ENCODE data around the gene FBXL17.

FBXL17 gene

DNA sequence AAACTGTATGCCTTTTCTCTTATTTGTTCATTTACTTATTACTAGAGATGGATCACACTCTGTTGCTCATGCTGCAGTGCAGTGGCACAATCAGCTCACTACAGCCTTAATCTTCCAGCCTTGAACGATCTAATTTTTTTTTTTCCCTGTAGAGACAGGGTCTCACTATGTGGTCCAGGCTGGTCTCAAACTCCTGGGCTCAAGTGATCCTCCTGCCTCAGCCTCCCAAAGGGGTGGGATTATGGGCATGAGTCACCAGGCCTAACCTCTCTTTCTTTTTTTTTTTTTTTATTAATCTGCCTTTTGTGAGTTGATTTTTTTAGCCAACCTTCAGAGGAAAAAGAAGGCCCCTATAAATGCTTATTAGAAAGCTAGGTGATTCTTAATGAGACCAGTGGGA, 303.0 kb downstream of the FBXL17 start:
- H3K9me2 ChIP-seq (replicated peaks; ENCODE audit: insufficient read depth, low read length), result no peaks in the 10 kb centered on the region
- no peak for TF ChIP-seq EZH2phosphoT487 (conservative IDR thresholded peaks at IDR 0.05; ENCODE audit: low read length)
- TF ChIP-seq, protein P1, sequence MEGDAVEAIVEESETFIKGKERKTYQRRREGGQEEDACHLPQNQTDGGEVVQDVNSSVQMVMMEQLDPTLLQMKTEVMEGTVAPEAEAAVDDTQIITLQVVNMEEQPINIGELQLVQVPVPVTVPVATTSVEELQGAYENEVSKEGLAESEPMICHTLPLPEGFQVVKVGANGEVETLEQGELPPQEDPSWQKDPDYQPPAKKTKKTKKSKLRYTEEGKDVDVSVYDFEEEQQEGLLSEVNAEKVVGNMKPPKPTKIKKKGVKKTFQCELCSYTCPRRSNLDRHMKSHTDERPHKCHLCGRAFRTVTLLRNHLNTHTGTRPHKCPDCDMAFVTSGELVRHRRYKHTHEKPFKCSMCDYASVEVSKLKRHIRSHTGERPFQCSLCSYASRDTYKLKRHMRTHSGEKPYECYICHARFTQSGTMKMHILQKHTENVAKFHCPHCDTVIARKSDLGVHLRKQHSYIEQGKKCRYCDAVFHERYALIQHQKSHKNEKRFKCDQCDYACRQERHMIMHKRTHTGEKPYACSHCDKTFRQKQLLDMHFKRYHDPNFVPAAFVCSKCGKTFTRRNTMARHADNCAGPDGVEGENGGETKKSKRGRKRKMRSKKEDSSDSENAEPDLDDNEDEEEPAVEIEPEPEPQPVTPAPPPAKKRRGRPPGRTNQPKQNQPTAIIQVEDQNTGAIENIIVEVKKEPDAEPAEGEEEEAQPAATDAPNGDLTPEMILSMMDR (IDR thresholded peaks at IDR 0.05; ENCODE audit: insufficient read depth, low read length, poor library complexity, severe bottlenecking), result no peak

GRCh38 chr5:108078345-108078744, 303.6 kb downstream of the FBXL17 start:
- Histone ChIP-seq H3K4me2 (ENCODE audit: low read depth, low read length, poor library complexity, severe bottlenecking) (no peak overlapping the region), H3K9ac (ENCODE audit: low read length) (no peak overlapping the region), H3F3A (ENCODE audit: insufficient read depth) (no peaks in the 10 kb centered on the region), H2AFZ (ENCODE audit: low read depth, low read length, severe bottlenecking) (no peak overlapping the region), H3K4me3 (ENCODE audit: insufficient read depth, low read length, poor library complexity, severe bottlenecking) (no peak overlapping the region), H3K9me2 (replicated peaks; ENCODE audit: insufficient read depth, low read length) (no peaks in the 10 kb centered on the region), H4K20me1 (ENCODE audit: low read depth, low read length) (no peaks in the 10 kb centered on the region), H3K79me2 (ENCODE audit: insufficient read depth, low read length) (no peaks in the 10 kb centered on the region), H3K36me3 (ENCODE audit: low read length) (no peaks in the 10 kb centered on the region), H3K9me3 (ENCODE audit: insufficient read depth, low read length) (no peaks in the 10 kb centered on the region), H3K27ac (ENCODE audit: low read depth, low read length) (no peak overlapping the region), H3K27me3 (ENCODE audit: low read length) (no peaks in the 10 kb centered on the region)
- TF ChIP-seq, protein P1 (IDR thresholded peaks at IDR 0.05; ENCODE audit: insufficient read depth, low read length, poor library complexity, severe bottlenecking), result no peak
- no peak for TF ChIP-seq EZH2phosphoT487 (conservative IDR thresholded peaks at IDR 0.05; ENCODE audit: low read length)

More for the DNA sequence above, 303.0 kb downstream of the FBXL17 start:
- no peak overlapping the region for H3K27ac ChIP-seq (ENCODE audit: low read depth, low read length)
- H3K9ac ChIP-seq (ENCODE audit: low read length), result no peak overlapping the region
- H2AFZ ChIP-seq (ENCODE audit: low read depth, low read length, severe bottlenecking), result no peak overlapping the region
- no peaks in the 10 kb centered on the region for H3K27me3 ChIP-seq (ENCODE audit: low read length)
- no peaks in the 10 kb centered on the region for H3K79me2 ChIP-seq (ENCODE audit: insufficient read depth, low read length)
- H3F3A ChIP-seq (ENCODE audit: insufficient read depth), result no peaks in the 10 kb centered on the region
- H3K36me3 ChIP-seq (ENCODE audit: low read length), result no peaks in the 10 kb centered on the region
- no peaks in the 10 kb centered on the region for H4K20me1 ChIP-seq (ENCODE audit: low read depth, low read length)
- no peaks in the 10 kb centered on the region for H3K9me3 ChIP-seq (ENCODE audit: insufficient read depth, low read length)
- no peak overlapping the region for H3K4me3 ChIP-seq (ENCODE audit: insufficient read depth, low read length, poor library complexity, severe bottlenecking)
- H3K4me2 ChIP-seq (ENCODE audit: low read depth, low read length, poor library complexity, severe bottlenecking), result no peak overlapping the region

GRCh38 chr5:108074626-108075025, 307.3 kb downstream of the FBXL17 start:
- Histone ChIP-seq H2AFZ (ENCODE audit: low read depth, low read length, severe bottlenecking) (no peak overlapping the region), H3K9me3 (ENCODE audit: insufficient read depth, low read length) (no peaks in the 10 kb centered on the region), H3K9me2 (replicated peaks; ENCODE audit: insufficient read depth, low read length) (no peaks in the 10 kb centered on the region), H4K20me1 (ENCODE audit: low read depth, low read length) (no peaks in the 10 kb centered on the region), H3K27ac (ENCODE audit: low read depth, low read length) (no peak overlapping the region), H3K36me3 (ENCODE audit: low read length) (no peaks in the 10 kb centered on the region), H3K4me2 (ENCODE audit: low read depth, low read length, poor library complexity, severe bottlenecking) (no peak overlapping the region), H3K4me3 (ENCODE audit: insufficient read depth, low read length, poor library complexity, severe bottlenecking) (no peak overlapping the region), H3K79me2 (ENCODE audit: insufficient read depth, low read length) (no peaks in the 10 kb centered on the region), H3F3A (ENCODE audit: insufficient read depth) (no peaks in the 10 kb centered on the region), H3K9ac (ENCODE audit: low read length) (no peak overlapping the region), H3K27me3 (ENCODE audit: low read length) (no peaks in the 10 kb centered on the region)
- TF ChIP-seq, protein P1 (IDR thresholded peaks at IDR 0.05; ENCODE audit: insufficient read depth, low read length, poor library complexity, severe bottlenecking), result no peak
- TF ChIP-seq EZH2phosphoT487 (conservative IDR thresholded peaks at IDR 0.05; ENCODE audit: low read length), result no peak

All from SU-DHL-6 (cell line).